Activated naive CD8-positive, alpha-beta T cell (primary cell): ENCODE data around the gene ZFP69.
"Not testable (repeated sequence)": the region's sequence is repeated elsewhere in the genome, so short reads cannot be mapped to it uniquely, and the experiment has no call there.

Source experiments
- H3K27ac Mint-ChIP-seq: one replicate; pipeline ENCODE4 v1.8.0; 2021; ENCODE audit warnings: mixed read lengths
- H3K27me3 Mint-ChIP-seq: one replicate; pipeline ENCODE4 v1.8.0; 2021; ENCODE audit warnings: mixed read lengths
- H3K36me3 Mint-ChIP-seq: one replicate; pipeline ENCODE4 v1.8.0; 2021; ENCODE audit warnings: mixed read lengths
- H3K4me1 Mint-ChIP-seq: one replicate; pipeline ENCODE4 v1.8.0; 2021; ENCODE audit warnings: low read depth, mixed read lengths
- H3K4me3 Mint-ChIP-seq: one replicate; pipeline ENCODE4 v1.8.0; 2021; ENCODE audit warnings: mild to moderate bottlenecking, mixed read lengths
- H3K9me3 Mint-ChIP-seq: one replicate; pipeline ENCODE4 v1.8.0; 2021; ENCODE audit warnings: low read depth, mixed read lengths

Gene ZFP69

GRCh38 chr1:40475268-40475667 is 1.8 kb upstream of the ZFP69 start:
- Mint-ChIP-seq H3K4me1 (peaks cover 27% of the 10 kb centered on the region), H3K36me3 (peaks cover 18% of the 10 kb centered on the region), H3K9me3 (peaks cover 31% of the 10 kb centered on the region), H3K27ac (no peak overlapping the region), H3K4me3 (no peak overlapping the region), H3K27me3 (no peaks in the 10 kb centered on the region)

GRCh38 chr1:40477678-40478053 is 576 bp downstream of the ZFP69 start:
- Mint-ChIP-seq H3K4me1 (peaks cover 27% of the 10 kb centered on the region), H3K9me3 (peaks cover 28% of the 10 kb centered on the region), H3K36me3 (peaks cover 26% of the 10 kb centered on the region), H3K27me3 (no peaks in the 10 kb centered on the region), H3K4me3 (peak overlapping the region; percentile 88), H3K27ac (peak overlapping the region; percentile 69)

GRCh38 chr1:40478276-40478675 is 1.2 kb downstream of the ZFP69 start:
- peaks cover 29% of the 10 kb centered on the region for H3K36me3 Mint-ChIP-seq
- H3K27me3 Mint-ChIP-seq = no peaks in the 10 kb centered on the region
- H3K4me1 Mint-ChIP-seq = peaks cover 27% of the 10 kb centered on the region
- no peak overlapping the region for H3K27ac Mint-ChIP-seq
- H3K4me3 Mint-ChIP-seq = peak overlapping the region; percentile 88
- H3K9me3 Mint-ChIP-seq = peaks cover 25% of the 10 kb centered on the region

GRCh38 chr1:40479156-40479555 is 2.1 kb downstream of the ZFP69 start:
- H3K4me1 Mint-ChIP-seq = peaks cover 27% of the 10 kb centered on the region
- no peak overlapping the region for H3K27ac Mint-ChIP-seq
- H3K27me3 Mint-ChIP-seq = no peaks in the 10 kb centered on the region
- peaks cover 33% of the 10 kb centered on the region for H3K36me3 Mint-ChIP-seq
- H3K9me3 Mint-ChIP-seq = peaks cover 21% of the 10 kb centered on the region
- H3K4me3 Mint-ChIP-seq = peak overlapping the region; percentile 55

- H3K27ac Mint-ChIP-seq = no peak overlapping the region
- peaks cover 43% of the 10 kb centered on the region for H3K9me3 Mint-ChIP-seq
- no peaks in the 10 kb centered on the region for H3K27me3 Mint-ChIP-seq
- H3K36me3 Mint-ChIP-seq = peaks cover 62% of the 10 kb centered on the region
- H3K4me3 Mint-ChIP-seq = no peak overlapping the region
- no peaks in the 10 kb centered on the region for H3K4me1 Mint-ChIP-seq
Measured at GRCh38 chr1:40495315-40495903, 18.3 kb downstream of the ZFP69 start.

- H3K4me1 Mint-ChIP-seq = not testable (repeated sequence)
- Mint-ChIP-seq H3K36me3 (peaks cover 50% of the 10 kb centered on the region), H3K9me3 (peaks cover 20% of the 10 kb centered on the region)
Measured at GRCh38 chr1:40502651-40503050, 25.6 kb downstream of the ZFP69 start.

GRCh38 chr1:40507973-40508372 is 30.9 kb downstream of the ZFP69 start:
- Mint-ChIP-seq H3K4me1 (peaks cover 14% of the 10 kb centered on the region), H3K9me3 (peaks cover 26% of the 10 kb centered on the region), H3K27me3 (no peaks in the 10 kb centered on the region), H3K4me3 (peak overlapping the region; percentile 85), H3K27ac (peak overlapping the region; percentile 83), H3K36me3 (peaks cover 40% of the 10 kb centered on the region)

More at GRCh38 chr1:40502651-40503050, 25.6 kb downstream of the ZFP69 start:
- H3K27me3 Mint-ChIP-seq, H3K4me3 Mint-ChIP-seq, H3K27ac Mint-ChIP-seq: not testable (repeated sequence)

GRCh38 chr1:40508375-40509341 is 31.6 kb downstream of the ZFP69 start, which contains the start of gene EXO5:
EXO5 (plus strand) TSS chr1:40508767; CDS start chr1:40514545, 5,778 bp downstream.
- H3K27me3 Mint-ChIP-seq = no peaks in the 10 kb centered on the region
- peaks cover 14% of the 10 kb centered on the region for H3K4me1 Mint-ChIP-seq
- H3K9me3 Mint-ChIP-seq = peaks cover 24% of the 10 kb centered on the region
- H3K4me3 Mint-ChIP-seq = peak within 1 kb of the TSS; percentile 85
- peak within 1 kb of the TSS; percentile 83 for H3K27ac Mint-ChIP-seq
- peaks cover 37% of the 10 kb centered on the region for H3K36me3 Mint-ChIP-seq

GRCh38 chr1:40519517-40519916 is 42.4 kb downstream of the ZFP69 start:
- Mint-ChIP-seq H3K36me3 (peaks cover 27% of the 10 kb centered on the region), H3K4me3 (no peak overlapping the region), H3K27ac (no peak overlapping the region), H3K9me3 (peaks cover 16% of the 10 kb centered on the region), H3K4me1 (no peaks in the 10 kb centered on the region), H3K27me3 (peaks cover 2% of the 10 kb centered on the region)

GRCh38 chr1:40530735-40531380 is 53.8 kb downstream of the ZFP69 start:
- peaks cover 29% of the 10 kb centered on the region for H3K4me1 Mint-ChIP-seq

GRCh38 chr1:40531381-40532061 is 54.4 kb downstream of the ZFP69 start, which contains the start of gene ZNF684:
ZNF684 (plus strand) TSS chr1:40531637; CDS start chr1:40533167, 1,530 bp downstream.
- Mint-ChIP-seq H3K4me3 (peak within 1 kb of the TSS; percentile 99), H3K9me3 (peaks cover 13% of the 10 kb centered on the region), H3K36me3 (peaks cover 5% of the 10 kb centered on the region), H3K27ac (peak within 1 kb of the TSS; percentile 95), H3K27me3 (no peaks in the 10 kb centered on the region), H3K4me1 (peaks cover 29% of the 10 kb centered on the region)

More at GRCh38 chr1:40530735-40531380, 53.8 kb downstream of the ZFP69 start:
- H3K4me3 Mint-ChIP-seq = peak overlapping the region; percentile 99
- peaks cover 17% of the 10 kb centered on the region for H3K9me3 Mint-ChIP-seq
- peak overlapping the region; percentile 95 for H3K27ac Mint-ChIP-seq
- peaks cover 8% of the 10 kb centered on the region for H3K36me3 Mint-ChIP-seq
- peaks cover 4% of the 10 kb centered on the region for H3K27me3 Mint-ChIP-seq

- H3K27me3 Mint-ChIP-seq = no peaks in the 10 kb centered on the region
- H3K4me1 Mint-ChIP-seq = peaks cover 29% of the 10 kb centered on the region
- peak overlapping the region; percentile 95 for H3K27ac Mint-ChIP-seq
- peaks cover 5% of the 10 kb centered on the region for H3K36me3 Mint-ChIP-seq
- H3K9me3 Mint-ChIP-seq = peaks cover 13% of the 10 kb centered on the region
- H3K4me3 Mint-ChIP-seq = peak overlapping the region; percentile 99
Measured at GRCh38 chr1:40532062-40532389, 54.9 kb downstream of the ZFP69 start.

GRCh38 chr1:40532844-40533424 is 55.8 kb downstream of the ZFP69 start:
- Mint-ChIP-seq H3K4me3 (peak overlapping the region; percentile 99), H3K27me3 (no peaks in the 10 kb centered on the region), H3K27ac (no peak overlapping the region), H3K36me3 (peaks cover 5% of the 10 kb centered on the region), H3K9me3 (peaks cover 8% of the 10 kb centered on the region), H3K4me1 (peaks cover 29% of the 10 kb centered on the region)

GRCh38 chr1:40534589-40534988 is 57.5 kb downstream of the ZFP69 start:
- Mint-ChIP-seq H3K4me1 (peaks cover 29% of the 10 kb centered on the region), H3K27me3 (no peaks in the 10 kb centered on the region), H3K27ac (no peak overlapping the region), H3K4me3 (no peak overlapping the region), H3K9me3 (peaks cover 6% of the 10 kb centered on the region), H3K36me3 (peaks cover 8% of the 10 kb centered on the region)
